HL-60 (cell line): ENCODE results near the gene SH3GL3.

Experiments
- TF ChIP-seq, protein P1 (sequence below): IDR thresholded peaks from one replicate; pipeline ENCODE4 v1.5.1; 2011; ENCODE audit warnings: low read length, control low read depth, inconsistent platforms; ENCODE audit not compliant: insufficient read depth
- TF ChIP-seq, protein P2 (sequence below): IDR thresholded peaks from 2 replicates; pipeline ENCODE4 v1.6.1; 2012; ENCODE audit warnings: low read depth; ENCODE audit not compliant: insufficient replicate concordance

DNA sequence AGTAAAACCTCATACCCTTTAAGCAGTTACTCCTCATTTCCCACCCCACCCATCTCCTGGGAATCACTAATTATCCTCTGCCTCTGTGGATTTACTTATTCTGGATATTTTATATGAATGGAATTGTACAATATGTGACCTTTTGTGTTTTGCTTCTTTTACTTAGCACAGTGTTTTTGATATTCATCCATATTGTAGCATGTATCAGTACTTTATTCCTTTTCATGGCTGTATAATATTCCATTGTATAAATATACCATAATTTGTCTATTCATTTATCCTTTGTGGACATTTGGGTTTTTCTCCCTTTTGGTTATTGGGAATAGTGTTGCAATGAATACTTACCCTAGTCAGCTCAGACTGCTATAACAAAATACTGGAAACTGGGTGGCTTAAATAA is 39.2 kb downstream of the SH3GL3 start:
- TF ChIP-seq, protein P1, sequence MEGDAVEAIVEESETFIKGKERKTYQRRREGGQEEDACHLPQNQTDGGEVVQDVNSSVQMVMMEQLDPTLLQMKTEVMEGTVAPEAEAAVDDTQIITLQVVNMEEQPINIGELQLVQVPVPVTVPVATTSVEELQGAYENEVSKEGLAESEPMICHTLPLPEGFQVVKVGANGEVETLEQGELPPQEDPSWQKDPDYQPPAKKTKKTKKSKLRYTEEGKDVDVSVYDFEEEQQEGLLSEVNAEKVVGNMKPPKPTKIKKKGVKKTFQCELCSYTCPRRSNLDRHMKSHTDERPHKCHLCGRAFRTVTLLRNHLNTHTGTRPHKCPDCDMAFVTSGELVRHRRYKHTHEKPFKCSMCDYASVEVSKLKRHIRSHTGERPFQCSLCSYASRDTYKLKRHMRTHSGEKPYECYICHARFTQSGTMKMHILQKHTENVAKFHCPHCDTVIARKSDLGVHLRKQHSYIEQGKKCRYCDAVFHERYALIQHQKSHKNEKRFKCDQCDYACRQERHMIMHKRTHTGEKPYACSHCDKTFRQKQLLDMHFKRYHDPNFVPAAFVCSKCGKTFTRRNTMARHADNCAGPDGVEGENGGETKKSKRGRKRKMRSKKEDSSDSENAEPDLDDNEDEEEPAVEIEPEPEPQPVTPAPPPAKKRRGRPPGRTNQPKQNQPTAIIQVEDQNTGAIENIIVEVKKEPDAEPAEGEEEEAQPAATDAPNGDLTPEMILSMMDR: no peak
- TF ChIP-seq, protein P2, sequence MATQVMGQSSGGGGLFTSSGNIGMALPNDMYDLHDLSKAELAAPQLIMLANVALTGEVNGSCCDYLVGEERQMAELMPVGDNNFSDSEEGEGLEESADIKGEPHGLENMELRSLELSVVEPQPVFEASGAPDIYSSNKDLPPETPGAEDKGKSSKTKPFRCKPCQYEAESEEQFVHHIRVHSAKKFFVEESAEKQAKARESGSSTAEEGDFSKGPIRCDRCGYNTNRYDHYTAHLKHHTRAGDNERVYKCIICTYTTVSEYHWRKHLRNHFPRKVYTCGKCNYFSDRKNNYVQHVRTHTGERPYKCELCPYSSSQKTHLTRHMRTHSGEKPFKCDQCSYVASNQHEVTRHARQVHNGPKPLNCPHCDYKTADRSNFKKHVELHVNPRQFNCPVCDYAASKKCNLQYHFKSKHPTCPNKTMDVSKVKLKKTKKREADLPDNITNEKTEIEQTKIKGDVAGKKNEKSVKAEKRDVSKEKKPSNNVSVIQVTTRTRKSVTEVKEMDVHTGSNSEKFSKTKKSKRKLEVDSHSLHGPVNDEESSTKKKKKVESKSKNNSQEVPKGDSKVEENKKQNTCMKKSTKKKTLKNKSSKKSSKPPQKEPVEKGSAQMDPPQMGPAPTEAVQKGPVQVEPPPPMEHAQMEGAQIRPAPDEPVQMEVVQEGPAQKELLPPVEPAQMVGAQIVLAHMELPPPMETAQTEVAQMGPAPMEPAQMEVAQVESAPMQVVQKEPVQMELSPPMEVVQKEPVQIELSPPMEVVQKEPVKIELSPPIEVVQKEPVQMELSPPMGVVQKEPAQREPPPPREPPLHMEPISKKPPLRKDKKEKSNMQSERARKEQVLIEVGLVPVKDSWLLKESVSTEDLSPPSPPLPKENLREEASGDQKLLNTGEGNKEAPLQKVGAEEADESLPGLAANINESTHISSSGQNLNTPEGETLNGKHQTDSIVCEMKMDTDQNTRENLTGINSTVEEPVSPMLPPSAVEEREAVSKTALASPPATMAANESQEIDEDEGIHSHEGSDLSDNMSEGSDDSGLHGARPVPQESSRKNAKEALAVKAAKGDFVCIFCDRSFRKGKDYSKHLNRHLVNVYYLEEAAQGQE: no peak
